Esophagus squamous epithelium (tissue), 5 donors: Measurements from ENCODE around the gene RBM23. TPM values are rescaled to one million over a fixed set of nuclear protein-coding genes. Genes with fewer than 3 reads are reported as not detected.
"Not testable (repeated sequence)": the region's sequence is repeated elsewhere in the genome, so short reads cannot be mapped to it uniquely, and the experiment has no call there.

Experiments
- DNase-seq: peaks from one replicate; lab custom pipeline; 2025; lab: John Stamatoyannopoulos, UW
- H3K27ac ChIP-seq, 4 donors: fragments of 200-600 bp; sonication (generic); one replicate each; pipeline ENCODE4 v1.5.1; 2016 to 2019; ENCODE audit warnings: mild to moderate bottlenecking in 1 of 4
- H3K27me3 ChIP-seq, 4 donors: fragments of 200-600 bp; sonication (generic); 1 replicate in 3 of 4; 2 replicates in 1 of 4; pipeline versions ENCODE4 v1.5.1 to v1.6.0; 2017 to 2021; ENCODE audit warnings: antibody characterized with exemption in 1 of 4
- H3K36me3 ChIP-seq, 3 donors: fragments of 200-600 bp; sonication (generic); one replicate each; pipeline ENCODE4 v1.5.1; 2016 to 2019
- H3K4me1 ChIP-seq, 3 donors: fragments of 200-600 bp; sonication (generic); one replicate each; pipeline ENCODE4 v1.5.1; 2017 to 2019
- H3K4me3 ChIP-seq, 4 donors: fragments of 200-600 bp; sonication (generic); 1 replicate in 3 of 4; 2 replicates in 1 of 4; pipeline ENCODE4 v1.5.1; 2016 to 2019; ENCODE audit warnings: mild to moderate bottlenecking in 2 of 4, moderate library complexity in 1 of 4
- H3K9me3 ChIP-seq, 3 donors: fragments of 200-600 bp; sonication (generic); one replicate each; pipeline ENCODE4 v1.5.1; 2016 to 2019
- CTCF ChIP-seq, 6 experiments: fragments of 450-650 bp in 4 of 6; fragments of 200-600 bp in 2 of 6; sonication (generic) in 2 of 6; IDR thresholded peaks; one replicate each; pipeline ENCODE4 v1.5.1; 2016 to 2019; ENCODE audit warnings: antibody characterized with exemption in 6 of 6, mild to moderate bottlenecking in 4 of 6, moderate library complexity in 4 of 6
- POLR2A ChIP-seq, 4 donors: fragments of 450-650 bp; IDR thresholded peaks; one replicate each; pipeline ENCODE4 v1.6.1; 2017; ENCODE audit warnings: antibody characterized with exemption in 4 of 4, mild to moderate bottlenecking in 4 of 4, moderate library complexity in 3 of 4
- WGBS, 2 donors: methylation state at CpG; one replicate each; pipeline ENCODE4 v1.1.5; 2018; 5-methylcytosine and 5-hydroxymethylcytosine counted together
- intact Hi-C: fragments of 100-400 bp; cut with DNase I; formaldehyde crosslinking; loops from one replicate; pipeline ENCODE4 v1.15.0; 2022
- total RNA-seq, 4 donors: library from RNA; depleted of rRNA; stranded (reverse); fragments of >200 nt; gene quantifications; one replicate each; pipeline ENCODE4 v1.1.0, GENCODE V29; 2016
- donor health status: DM: yes; HTN: yes; CAD: no.

The RBM23 gene
- total RNA-seq, 4 donors from 2014 or later = 40.0 to 101 (median 58.9) TPM

GRCh38 chr14:22955702-22956569, 37.0 kb upstream of the RBM23 start:
- H3K4me3 ChIP-seq = peak overlapping the region; percentile 53 to 82 (median 71)
- peaks cover 6 to 34% (median 11%) of the 10 kb centered on the region in 3 donors for H3K4me1 ChIP-seq
- H3K27me3 ChIP-seq = no peaks in the 10 kb centered on the region
- intact Hi-C loops = no loop called here
- H3K36me3 ChIP-seq = peaks cover 0 to 26% (median 0%) of the 10 kb centered on the region in 3 donors
- 17 to 18% methylated on average over 19 of the region's 19 CpGs for WGBS, 2 donors
- H3K9me3 ChIP-seq = no peaks in the 10 kb centered on the region
- H3K27ac ChIP-seq = peak overlapping the region; percentile 94 to 98 (median 96)
- no peak for TF ChIP-seq POLR2A (IDR thresholded peaks at IDR 0.05)
- TF ChIP-seq CTCF (IDR thresholded peaks at IDR 0.05) = no peak
- DNase-seq = no peak

- 87 to 100% methylated on average over 1 of the region's 1 CpG for WGBS, 2 donors
- TF ChIP-seq CTCF (IDR thresholded peaks at IDR 0.05) (no peak), POLR2A (IDR thresholded peaks at IDR 0.05) (no peak)
- H3K4me1 ChIP-seq = peaks cover 6 to 30% (median 11%) of the 10 kb centered on the region in 3 donors
- H3K27ac ChIP-seq = no peak overlapping the region
- DNase-seq = no peak
- H3K27me3 ChIP-seq = no peaks in the 10 kb centered on the region
- no peak overlapping the region for H3K4me3 ChIP-seq
- H3K36me3 ChIP-seq = peaks cover 0 to 60% (median 4%) of the 10 kb centered on the region in 3 donors
- intact Hi-C loops = no loop called here
- no peaks in the 10 kb centered on the region for H3K9me3 ChIP-seq
Measured at GRCh38 chr14:22952418-22952817, 33.5 kb upstream of the RBM23 start.

- DNase-seq, intact Hi-C loops, H3K27me3 ChIP-seq, H3K4me3 ChIP-seq, H3K9me3 ChIP-seq, H3K27ac ChIP-seq: not testable (repeated sequence)
- peaks cover 0 to 66% (median 10%) of the 10 kb centered on the region in 3 donors for H3K36me3 ChIP-seq
- 91 to 92% methylated on average over 8 of the region's 8 CpGs for WGBS, 2 donors
- H3K4me1 ChIP-seq = peaks cover 6 to 26% (median 11%) of the 10 kb centered on the region in 3 donors
Measured at GRCh38 chr14:22951795-22952194, 32.8 kb upstream of the RBM23 start.

- H3K27ac ChIP-seq = no peak overlapping the region
- intact Hi-C loops = no loop called here
- no peaks in the 10 kb centered on the region for H3K9me3 ChIP-seq
- TF ChIP-seq POLR2A (IDR thresholded peaks at IDR 0.05) (no peak), CTCF (IDR thresholded peaks at IDR 0.05) (no peak)
- H3K27me3 ChIP-seq = no peaks in the 10 kb centered on the region
- no peak for DNase-seq
- 89% methylated on average over 3 of the region's 3 CpGs for WGBS, 2 donors
- H3K4me1 ChIP-seq = no peaks in the 10 kb centered on the region
- no peak overlapping the region for H3K4me3 ChIP-seq
- H3K36me3 ChIP-seq = peaks cover 0 to 63% (median 18%) of the 10 kb centered on the region in 3 donors
Measured at GRCh38 chr14:22945642-22946041, 26.7 kb upstream of the RBM23 start.

GRCh38 chr14:22939684-22940083, 20.7 kb upstream of the RBM23 start:
- Histone ChIP-seq H3K4me1 (no peaks in the 10 kb centered on the region), H3K4me3 (no peak overlapping the region), H3K9me3 (no peaks in the 10 kb centered on the region), H3K36me3 (peaks cover 0 to 17% (median 0%) of the 10 kb centered on the region in 3 donors), H3K27ac (no peak overlapping the region), H3K27me3 (no peaks in the 10 kb centered on the region)
- WGBS, 2 donors = 86 to 91% methylated on average over 4 of the region's 4 CpGs
- DNase-seq = no peak
- TF ChIP-seq POLR2A (IDR thresholded peaks at IDR 0.05) (no peak), CTCF (IDR thresholded peaks at IDR 0.05) (no peak)
- intact Hi-C loops = no loop called here
